ENCODE data around the gene SOCS7.
A peak's percentile ranks its signal among the peaks of the same experiment; 100 is the strongest.

SOCS7 gene

DNA sequence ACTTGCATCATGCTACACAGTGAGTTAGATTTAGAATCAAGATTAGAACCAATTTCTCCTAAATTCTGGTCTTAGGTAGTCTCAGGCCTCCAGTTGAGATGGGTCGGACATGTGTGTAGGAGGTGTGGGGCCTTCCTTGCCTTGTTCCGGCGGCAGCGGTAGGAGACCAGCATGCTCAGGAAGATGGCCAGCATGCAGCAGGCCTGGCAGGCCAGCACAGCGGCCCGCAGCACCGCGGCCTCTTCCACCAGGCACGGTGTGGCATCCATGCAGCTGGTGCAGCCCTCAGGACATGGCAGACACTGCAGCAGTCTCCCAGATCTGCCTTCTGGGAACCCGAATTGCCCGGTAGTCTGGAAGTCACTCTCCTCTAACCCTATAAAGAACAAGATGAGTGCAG lies 14.8 kb upstream of the SOCS7 start:
- no peak for DNase-seq

DNA sequence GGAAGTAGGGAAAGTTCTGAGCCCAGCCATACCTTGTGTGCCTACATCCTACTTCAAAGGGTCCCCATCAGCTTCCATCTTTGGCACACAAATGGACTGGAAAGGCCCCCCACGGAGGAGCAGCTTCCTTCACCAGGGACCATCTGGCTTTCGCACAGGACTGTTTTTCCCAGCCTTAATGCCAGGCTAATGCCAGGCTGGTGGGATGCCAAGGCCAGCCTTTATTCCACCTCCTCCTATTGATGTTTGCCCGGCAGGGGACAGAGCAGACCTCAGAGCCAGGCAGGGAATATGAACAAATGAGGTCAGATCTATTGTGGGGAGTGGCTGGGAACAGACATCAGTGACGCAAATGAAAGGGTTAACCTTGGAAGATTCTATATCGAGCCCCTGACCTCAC lies 13.6 kb upstream of the SOCS7 start:
- DNase-seq, result peak in 12 of 56 donors; percentile 10 to 38 (median 24)

DNA sequence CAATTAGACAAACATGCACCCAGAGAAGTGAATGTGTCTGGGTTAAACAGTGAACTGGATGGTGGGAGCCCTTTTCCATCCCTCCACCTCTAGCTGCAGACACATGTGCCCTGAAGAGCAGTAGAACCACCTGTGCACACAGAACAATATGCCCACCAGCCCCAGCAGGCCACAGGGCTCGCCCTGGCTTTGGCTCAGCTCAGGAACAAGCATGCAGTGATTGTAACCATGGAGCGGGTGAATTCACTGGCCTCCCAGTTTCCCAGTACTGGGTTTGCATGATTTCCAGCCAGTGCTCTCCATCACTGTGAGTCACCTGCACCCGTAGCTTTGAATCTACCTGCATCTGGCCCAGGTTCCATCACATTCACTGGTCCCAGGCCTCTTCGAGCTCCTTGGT lies 13.1 kb upstream of the SOCS7 start:
- DNase-seq, result no peak

DNA sequence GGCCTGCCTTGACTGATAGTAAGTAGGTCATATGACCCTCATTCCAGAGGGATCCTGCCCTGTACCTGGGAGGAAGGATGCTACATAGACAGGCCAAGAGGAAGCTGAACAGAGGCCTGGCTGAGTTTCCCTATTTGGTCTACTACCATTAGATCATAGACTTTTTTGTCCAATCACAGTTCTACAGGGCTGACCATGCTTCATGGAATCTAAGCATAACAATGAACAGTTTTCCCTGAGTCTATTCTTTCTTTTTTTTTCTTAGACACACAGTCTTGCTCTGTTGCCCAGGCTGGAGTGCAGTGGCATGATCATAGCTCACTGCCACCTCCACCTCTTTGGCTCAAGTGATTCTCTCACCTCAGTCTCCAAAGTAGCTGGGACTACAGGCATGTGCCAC lies 11.8 kb upstream of the SOCS7 start:
- no peak for DNase-seq

DNA sequence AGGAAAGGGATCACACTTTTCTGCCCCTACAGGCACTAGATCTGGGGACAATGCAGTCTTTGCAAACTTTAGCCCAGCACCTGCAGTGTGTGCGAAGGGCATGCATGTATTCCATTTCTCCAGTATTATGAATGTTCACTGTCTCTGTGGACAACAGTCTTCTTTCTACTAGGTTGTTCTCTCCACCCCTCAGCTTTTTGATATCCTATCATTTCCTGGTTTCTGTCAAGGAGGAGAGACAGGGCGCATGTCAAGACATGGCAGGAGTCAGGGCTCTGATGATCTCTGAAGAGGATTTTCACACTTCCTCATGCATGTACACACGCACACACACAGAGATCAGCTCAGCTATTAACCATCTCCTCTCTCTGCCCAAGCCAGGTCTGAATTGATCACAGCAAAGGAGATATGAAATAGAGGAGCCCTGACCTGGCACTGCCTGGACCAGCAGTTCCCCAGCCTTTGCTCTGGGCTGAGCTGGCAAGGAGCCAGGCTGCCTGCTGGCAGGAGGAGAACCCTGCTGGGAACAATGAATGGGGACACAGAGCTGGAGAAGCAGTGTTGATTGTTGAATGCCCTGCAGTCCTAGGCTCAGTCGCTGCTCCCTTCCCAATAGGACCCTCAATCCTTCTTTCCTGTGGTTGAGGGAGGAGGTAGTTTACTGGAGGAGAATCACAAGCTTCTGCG lies 10.5 kb upstream of the SOCS7 start:
- peak in 53 of 56 donors; percentile 20 to 88 (median 72) for DNase-seq

DNA sequence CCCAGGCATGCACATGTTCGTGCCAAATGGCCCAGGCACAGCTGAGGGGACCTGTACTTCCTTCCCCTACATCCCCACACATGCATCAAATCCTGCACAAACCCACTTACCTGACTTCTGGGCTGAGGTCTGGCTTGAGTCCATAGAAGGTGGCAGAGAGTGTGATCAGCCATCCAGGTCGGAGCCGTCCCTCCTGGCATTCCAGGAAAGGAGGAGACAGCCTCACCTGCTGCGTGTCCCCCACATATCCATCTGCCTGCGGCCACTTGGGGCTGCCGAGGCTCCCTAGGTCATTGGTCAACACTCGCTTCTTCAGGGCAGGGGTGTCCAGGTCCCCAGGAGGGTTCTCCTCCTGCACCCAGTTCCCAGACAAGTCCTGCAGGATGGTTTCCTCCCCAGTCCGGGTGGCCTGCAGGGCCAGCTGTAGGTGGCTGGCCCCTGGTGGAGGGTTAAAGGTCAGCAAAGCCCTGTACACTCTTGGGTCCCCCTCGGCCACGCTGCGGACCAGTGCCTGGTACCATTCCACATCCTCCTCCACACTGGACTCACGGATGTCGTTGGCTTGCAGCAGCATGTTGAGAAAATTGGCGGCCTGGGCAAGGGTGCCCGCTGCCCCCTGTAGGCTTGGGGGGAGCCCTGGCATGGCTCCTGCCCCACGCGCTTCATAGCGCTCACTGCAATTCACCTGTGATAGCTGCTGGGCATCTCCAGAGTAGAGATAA lies 8.6 kb upstream of the SOCS7 start:
- DNase-seq, result no peak

DNA sequence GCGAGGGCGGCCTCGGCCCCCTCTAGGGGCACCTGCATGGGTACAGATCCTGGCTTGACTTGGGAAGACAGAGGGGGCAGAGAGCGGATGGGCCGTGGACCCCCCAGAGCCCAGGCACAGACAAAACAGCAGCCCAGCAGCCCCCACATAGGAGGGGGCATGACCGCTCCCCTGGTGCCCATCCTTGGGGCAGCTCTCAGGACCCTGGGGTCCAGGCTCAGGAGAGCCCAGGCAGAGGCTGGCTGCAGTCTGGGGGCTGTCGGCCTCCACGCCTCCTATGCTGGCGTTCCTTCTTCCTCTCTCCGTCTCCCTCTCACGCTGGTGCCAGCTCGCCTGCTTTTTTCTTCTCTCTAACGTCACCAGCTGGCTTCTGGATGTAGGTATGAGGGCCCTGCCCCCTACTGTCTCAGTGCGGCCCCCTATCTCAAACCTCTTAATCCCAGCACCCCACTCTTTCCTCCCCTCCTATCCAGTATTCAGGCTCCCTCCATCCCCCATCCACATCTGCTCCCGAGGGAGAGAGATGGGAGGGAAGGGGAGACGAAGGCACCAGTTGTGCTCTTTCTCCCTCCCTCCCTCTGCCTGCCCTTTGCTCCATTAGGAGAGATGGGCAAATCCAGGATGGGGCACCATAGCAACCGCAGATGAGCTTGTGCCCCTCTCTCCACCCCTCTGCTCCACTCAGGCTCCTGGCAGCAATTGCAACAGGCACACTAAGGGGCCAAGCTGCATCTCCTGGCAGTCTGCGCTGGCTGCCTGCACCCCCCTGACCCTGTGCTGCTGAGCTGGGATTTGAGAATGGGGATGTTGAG lies 7.8 kb upstream of the SOCS7 start, which contains the start of gene GPR179:
GPR179 (minus strand) TSS at position 349 of the 812 bp plus-strand sequence; CDS start at position 182, 167 bp downstream.
- peak in 9 of 56 donors; percentile 13 to 38 (median 27) for DNase-seq

DNA sequence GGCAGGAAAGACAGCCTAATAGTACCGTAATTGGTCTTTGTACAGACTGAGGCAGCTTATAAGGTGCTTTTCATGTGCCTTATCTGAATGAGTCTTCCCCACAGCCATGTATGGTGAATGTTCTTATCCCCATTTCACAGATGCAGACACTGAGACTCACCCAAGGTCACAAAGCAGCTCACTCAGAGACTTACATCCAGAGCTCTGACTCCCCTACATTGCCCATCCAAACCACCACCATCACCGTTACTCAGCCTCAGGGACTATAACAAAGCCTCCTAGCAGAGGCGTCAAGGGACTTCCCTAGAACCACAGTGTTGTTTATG lies 7.3 kb upstream of the SOCS7 start:
- no peak for DNase-seq

DNA sequence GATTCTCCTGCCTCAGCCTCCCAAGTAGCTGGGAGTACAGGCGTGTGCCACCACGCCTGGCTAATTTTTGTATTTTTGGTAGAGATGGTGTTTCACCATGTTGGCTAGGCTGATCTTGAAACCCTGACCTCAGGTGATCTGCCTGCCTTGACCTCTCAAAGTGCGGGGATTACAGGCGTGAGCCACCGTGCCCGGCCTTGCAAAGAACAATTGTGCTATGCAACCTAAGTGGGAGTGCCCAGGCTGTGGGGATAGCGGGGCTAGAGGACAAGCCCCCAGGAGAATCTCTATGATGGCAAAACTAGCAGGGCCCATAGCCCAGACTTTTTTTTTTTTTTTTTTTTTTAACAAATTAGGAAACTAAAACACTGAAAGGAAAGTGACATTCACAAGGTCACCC lies 5.9 kb upstream of the SOCS7 start:
- DNase-seq, result no peak

DNA sequence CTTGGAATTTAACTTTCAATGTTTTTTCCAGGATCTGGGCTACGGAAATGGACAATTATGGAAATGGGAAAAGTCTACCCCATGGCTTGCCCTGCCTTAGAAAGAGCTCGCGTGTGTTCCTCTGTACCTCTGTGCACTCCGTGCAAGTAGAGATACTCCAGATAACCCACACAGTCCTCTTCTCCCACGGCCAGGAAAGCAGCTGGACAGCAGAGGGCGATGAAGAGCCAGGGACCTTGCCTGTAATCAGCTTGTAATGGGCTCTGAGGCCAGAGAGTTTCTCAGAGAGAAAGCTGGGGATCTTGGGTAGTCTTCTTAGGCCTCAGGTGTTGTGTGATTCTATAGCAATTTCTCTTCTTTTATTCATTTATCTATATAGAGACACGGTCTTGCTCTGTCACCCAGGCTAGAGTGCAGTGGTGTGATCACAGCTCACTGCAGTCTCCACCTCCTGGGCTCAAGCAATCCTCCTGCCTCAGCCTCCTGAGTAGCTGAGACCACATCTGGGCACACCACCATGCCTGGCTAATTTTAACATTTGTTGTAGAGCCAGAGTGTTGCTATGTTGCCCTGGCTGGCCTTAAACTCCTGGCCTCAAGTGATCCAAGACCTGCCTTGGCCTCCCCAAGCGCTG lies 2.4 kb upstream of the SOCS7 start:
- peak in 50 of 56 donors; percentile 31 to 92 (median 68) for DNase-seq

DNA sequence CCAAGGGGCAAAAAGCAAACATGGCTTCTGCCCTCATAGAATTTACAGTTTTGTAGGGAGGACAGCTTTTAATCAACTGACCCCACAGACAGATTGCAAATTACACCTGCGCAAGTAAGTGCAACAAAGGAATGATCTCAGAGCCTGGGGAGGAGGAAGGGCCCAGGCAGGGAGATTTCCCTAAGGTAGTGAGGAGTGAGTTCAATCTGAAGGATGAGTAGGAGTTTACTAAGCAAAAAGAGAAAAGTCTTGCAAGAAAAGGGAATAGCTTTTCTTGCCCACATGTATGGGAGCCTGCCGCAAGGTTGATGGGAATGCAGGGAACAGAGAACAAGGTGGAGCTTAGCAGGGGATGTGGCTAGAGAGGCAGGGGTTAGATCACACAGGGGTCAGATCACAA lies 1.6 kb upstream of the SOCS7 start:
- peak in 4 of 56 donors; percentile 10 to 28 (median 22) for DNase-seq

DNA sequence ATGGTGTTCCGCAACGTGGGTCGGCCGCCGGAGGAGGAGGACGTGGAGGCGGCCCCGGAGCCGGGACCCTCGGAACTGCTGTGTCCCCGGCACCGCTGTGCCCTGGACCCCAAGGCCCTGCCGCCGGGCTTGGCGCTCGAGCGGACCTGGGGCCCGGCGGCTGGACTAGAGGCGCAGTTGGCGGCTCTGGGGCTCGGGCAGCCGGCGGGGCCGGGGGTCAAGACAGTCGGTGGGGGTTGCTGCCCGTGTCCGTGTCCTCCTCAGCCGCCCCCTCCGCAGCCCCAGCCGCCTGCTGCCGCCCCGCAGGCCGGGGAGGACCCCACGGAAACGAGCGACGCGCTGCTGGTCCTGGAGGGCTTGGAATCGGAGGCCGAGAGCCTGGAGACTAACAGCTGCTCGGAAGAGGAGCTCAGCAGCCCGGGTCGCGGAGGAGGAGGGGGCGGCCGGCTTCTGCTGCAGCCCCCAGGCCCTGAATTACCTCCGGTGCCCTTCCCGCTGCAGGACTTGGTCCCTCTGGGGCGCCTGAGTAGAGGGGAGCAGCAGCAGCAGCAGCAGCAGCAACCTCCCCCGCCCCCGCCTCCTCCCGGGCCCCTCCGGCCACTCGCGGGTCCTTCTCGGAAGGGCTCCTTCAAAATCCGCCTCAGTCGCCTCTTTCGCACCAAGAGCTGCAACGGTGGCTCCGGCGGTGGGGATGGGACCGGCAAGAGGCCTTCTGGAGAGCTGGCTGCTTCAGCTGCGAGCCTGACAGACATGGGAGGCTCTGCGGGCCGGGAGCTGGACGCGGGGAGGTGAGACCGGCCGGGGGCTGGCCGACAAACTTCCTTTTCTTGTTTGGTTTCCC lies 821 bp downstream of the SOCS7 start:
- DNase-seq, result peak in 10 of 56 donors; percentile 11 to 57 (median 28)

DNA sequence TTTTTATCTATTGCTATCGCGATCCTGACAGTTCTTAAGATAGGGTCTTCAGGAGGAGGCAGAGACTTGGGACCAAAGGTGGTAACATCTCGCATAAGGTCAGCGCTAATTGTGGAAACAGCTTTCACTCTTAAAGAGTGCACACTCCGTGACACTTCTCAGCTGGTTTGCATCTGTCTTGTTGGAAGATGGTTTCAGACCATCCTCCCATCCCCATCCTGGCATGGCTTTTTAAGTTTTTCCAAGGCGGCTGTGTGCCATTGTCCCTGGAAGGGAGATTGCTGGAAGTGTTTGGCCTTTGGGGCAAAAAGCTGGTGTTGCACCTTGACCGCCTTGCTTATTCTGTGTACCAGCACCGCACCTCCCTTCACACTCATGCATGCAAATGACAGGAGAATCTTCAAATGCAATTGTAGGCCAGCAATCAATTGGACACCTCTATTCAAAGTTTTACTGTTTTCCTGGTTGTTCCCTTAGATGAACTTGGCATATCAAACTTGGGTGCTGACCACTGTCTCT lies 1.5 kb downstream of the SOCS7 start:
- no peak for DNase-seq

DNA sequence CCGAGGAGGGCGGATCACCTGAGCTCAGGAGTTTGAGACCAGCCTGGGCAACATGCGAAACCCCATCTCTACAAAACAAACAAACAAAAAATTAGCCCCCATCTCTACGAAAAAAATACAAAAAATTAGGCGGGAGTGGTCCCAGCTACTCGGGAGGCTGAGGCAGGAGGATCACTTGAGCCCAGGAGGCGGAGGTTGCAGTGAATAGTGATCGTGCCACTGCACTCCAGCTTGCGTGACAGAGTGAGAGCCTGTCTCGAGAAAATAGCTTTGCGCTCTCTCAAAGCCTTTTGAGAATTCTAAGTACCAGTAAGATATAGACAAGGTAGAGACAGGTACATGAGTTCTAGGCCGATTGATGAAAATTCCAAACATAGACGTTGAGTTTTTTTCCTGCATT lies 2.0 kb downstream of the SOCS7 start:
- no peak for DNase-seq

DNA sequence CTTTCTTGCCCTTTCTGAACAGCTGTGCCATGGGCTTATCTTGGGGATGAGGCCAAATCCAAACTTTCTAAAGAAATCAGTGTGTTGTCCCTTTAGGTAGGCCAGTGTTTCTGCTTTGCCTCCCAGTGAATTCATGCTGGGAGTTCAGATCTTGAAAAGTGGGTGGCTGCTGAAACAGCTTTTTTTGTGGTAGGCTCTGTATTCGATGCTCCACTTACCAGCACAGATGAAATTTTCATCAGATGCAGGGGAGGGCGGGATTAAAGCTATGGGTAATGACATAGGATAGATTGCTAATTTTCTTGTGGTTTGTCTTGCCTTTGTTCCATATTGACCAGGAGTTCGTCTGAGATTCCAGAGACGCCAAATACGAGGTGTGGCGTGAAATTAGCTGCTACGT lies 2.8 kb downstream of the SOCS7 start:
- DNase-seq, result no peak

DNA sequence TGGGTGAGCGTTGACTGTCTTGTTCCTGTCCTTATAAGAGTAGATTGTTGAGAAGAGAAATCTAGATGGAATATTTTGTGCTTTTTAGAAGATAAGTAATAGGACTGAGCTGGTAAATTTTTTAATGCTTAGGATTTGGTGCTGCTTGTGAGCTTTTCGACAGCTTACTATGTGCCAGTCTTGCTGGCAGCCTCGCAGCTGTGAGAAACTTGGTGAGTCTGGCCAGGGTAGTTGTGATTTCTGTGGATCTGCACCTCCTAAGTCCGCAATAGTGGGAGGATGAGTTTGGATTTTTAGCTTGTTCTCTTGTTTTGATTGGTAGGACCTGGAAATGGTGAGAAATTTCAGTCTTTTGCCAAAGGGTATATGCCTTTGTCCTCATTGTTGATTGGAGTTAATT lies 3.6 kb downstream of the SOCS7 start:
- DNase-seq, result no peak

DNA sequence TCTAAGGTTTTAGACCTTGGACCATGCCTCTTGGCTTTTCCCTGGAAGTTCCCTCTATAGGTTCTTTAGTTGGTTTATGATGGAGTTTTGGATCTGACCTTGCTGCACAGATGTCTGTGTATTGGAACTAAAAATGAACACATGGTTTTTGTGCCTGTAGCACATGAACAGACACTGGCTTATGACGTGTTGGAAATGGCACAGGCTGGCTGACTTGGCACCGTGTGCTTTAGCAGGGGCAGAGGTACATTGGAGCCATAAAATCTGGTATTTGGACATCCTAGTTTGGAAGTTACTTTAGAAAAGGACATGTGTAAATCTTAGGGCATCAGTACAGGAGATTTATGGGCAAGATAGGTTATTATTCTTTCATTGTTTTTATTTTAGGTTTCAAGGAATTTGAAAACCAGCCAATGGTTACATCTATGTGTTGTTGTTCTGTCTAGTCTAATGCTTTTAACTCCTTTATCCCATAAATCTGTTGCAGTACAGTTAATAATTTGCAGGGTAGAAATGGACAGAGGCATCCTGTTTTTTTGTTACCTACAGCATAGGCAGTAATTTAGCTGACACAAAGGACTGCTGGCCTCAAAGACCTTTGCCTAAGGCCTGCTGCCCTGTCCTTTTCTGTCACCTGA lies 6.0 kb downstream of the SOCS7 start:
- no peak for DNase-seq

DNA sequence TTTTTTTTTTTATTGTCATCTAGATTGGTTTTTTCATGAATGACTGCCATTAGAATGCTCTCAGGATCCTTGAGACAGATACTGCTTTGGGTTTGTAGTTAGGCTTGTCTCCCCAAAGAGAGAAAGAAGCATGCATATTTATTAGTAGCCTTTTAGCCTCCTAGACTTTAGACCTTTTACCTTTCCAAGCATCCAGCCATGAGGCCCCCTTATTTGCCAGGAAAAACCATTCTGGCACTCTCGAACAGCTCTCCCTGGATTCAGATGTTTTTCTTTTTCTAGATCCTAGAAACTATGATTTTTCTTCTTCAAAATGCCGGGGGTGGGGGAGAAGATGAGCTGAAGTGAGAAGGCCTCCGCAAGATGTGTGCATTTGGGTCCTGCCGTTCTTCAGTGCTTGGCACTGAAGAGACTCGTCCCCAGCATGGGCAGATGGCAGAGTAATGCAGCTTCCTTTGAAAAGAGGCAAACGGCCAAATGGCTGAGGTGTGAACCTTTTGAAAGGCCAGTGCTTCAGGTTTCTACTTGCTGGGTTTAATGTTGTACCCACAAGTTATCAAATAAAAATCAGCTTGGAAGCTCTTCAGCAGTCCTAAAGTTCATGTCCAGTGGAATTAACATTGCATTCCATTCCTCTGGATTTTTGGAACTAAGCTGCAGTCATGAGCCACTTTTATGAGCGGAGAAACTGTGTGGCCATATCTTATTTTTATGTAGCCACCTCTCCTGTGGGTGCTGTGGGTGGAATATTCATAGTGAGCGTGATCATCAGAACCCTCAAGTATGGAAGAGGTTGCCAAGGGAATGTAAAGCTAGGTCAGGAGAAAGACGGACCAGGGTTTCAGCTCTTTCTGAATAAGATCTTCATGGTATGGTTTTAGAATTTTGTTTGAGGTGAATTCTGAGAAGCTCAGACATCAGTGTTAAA lies 7.2 kb downstream of the SOCS7 start:
- DNase-seq, result no peak

Data from nucleus accumbens (tissue), 56 donors.